HepG2 (cell line): ENCODE measurements around the gene MTUS2. TPM values are rescaled to one million over a fixed set of nuclear protein-coding genes. Genes with fewer than 3 reads are reported as not detected.

Experiments
- ATAC-seq: fragments of 200-7000 bp; cut with Tn5 transposase; 3 replicates; pipeline ENCODE4 v1.9.1; 2020; ENCODE audit warnings: mild to moderate bottlenecking, moderate library complexity
- BruUV-seq: library from RNA; stranded (reverse); fragments of 400-500 nt; replicated peaks from 2 replicates; lab custom pipeline; 2021; lab: Mats Ljungman, UMichigan
- CTCF ChIA-PET: fragments of 300-600 bp; formaldehyde crosslinking; extraction: SDS; loops from one replicate; lab custom pipeline; 2021; ENCODE audit warnings: low total read pairs, inconsistent platforms, low intra/inter-chr PET ratio; lab: Yijun Ruan, JAX
- POLR2A ChIA-PET: fragments of 350-600 bp; sonication (Branson Sonifier 250); formaldehyde crosslinking; loops from one replicate; lab custom pipeline; 2020; ENCODE audit warnings: antibody characterized with exemption, inconsistent platforms; lab: Yijun Ruan, JAX
- DNase-seq: peaks from one replicate; pipeline ENCODE4 v3.0.0-alpha.2; 2015; ENCODE audit warnings: low spot score
- FAIRE-seq: peaks from 3 replicates; lab custom pipeline; 2011; peaks lifted over from hg19 to GRCh38; lab: Jason Lieb, UNC
- H2AFZ ChIP-seq: one replicate; pipeline ENCODE4 v1.6.1; 2011; ENCODE audit warnings: low read length, inconsistent platforms
- H3K27ac ChIP-seq: fragments of 300-600 bp; 3 replicates; pipeline ENCODE4 v1.8.0; 2011; ENCODE audit warnings: mixed run types, mild to moderate bottlenecking, mixed read lengths, low read length, inconsistent platforms; ENCODE audit not compliant: insufficient read depth; ENCODE audit errors: extremely low read length
- H3K27me3 ChIP-seq, 2 experiments: fragments of 200-600 bp in 1 of 2; 2 replicates in 1 of 2; 3 replicates in 1 of 2; pipeline versions ENCODE4 v1.6.0 to v1.8.0; 2011; ENCODE audit warnings: low read length in 2 of 2, mild to moderate bottlenecking in 2 of 2, moderate library complexity in 2 of 2, inconsistent platforms in 1 of 2; ENCODE audit not compliant: insufficient read depth in 2 of 2, control insufficient read depth in 1 of 2
- H3K36me3 ChIP-seq, 2 experiments: fragments of 200-600 bp in 1 of 2; replicated peaks in 1 of 2; 2 replicates in 1 of 2; 3 replicates in 1 of 2; pipeline versions ENCODE4 v1.5.1 to v1.8.0; 2011; ENCODE audit warnings: low read length in 2 of 2, inconsistent platforms in 1 of 2; ENCODE audit not compliant: insufficient read depth in 2 of 2, control insufficient read depth in 1 of 2
- H3K4me1 ChIP-seq: 2 replicates; pipeline ENCODE4 v1.5.1; 2012; ENCODE audit warnings: low read length, inconsistent platforms; ENCODE audit not compliant: insufficient read depth
- H3K4me2 ChIP-seq: 2 replicates; pipeline ENCODE4 v1.6.0; 2011; ENCODE audit warnings: low read depth, low read length, inconsistent platforms
- H3K4me3 ChIP-seq, 3 experiments: fragments of 200-600 bp in 1 of 3; sonication (generic), shearing (Covaris generic) in 1 of 3; replicated peaks in 1 of 3; 2 replicates each; pipeline ENCODE4 v1.5.1; 2011 to 2016; ENCODE audit warnings: low read length in 3 of 3, inconsistent platforms in 2 of 3, low read depth in 2 of 3, mild to moderate bottlenecking in 2 of 3, control low read depth in 1 of 3, mixed read lengths in 1 of 3; ENCODE audit not compliant: insufficient read depth in 1 of 3
- H3K79me2 ChIP-seq: one replicate; pipeline ENCODE4 v1.6.1; 2011; ENCODE audit warnings: low read length, inconsistent platforms; ENCODE audit not compliant: insufficient read depth
- H3K9ac ChIP-seq: 2 replicates; pipeline ENCODE4 v1.6.0; 2011; ENCODE audit warnings: mild to moderate bottlenecking, low read depth, low read length, inconsistent platforms; ENCODE audit not compliant: insufficient read depth
- H3K9me3 ChIP-seq: 2 replicates; pipeline ENCODE4 v1.5.1; 2012; ENCODE audit warnings: mild to moderate bottlenecking, low read length
- H4K20me1 ChIP-seq: 2 replicates; pipeline ENCODE4 v1.6.0; 2011; ENCODE audit warnings: inconsistent platforms, mild to moderate bottlenecking, low read length, moderate library complexity; ENCODE audit not compliant: insufficient read depth
- BORCS8-MEF2B ChIP-seq: sonication (generic); formaldehyde crosslinking; IDR thresholded peaks from 2 replicates; pipeline ENCODE4 v1.8.0; 2022; ENCODE audit warnings: mild to moderate bottlenecking, missing genetic modification reagents
- CENPX ChIP-seq: sonication (generic); formaldehyde crosslinking; IDR thresholded peaks from 2 replicates; pipeline ENCODE4 v1.9.0; 2021; ENCODE audit warnings: mild to moderate bottlenecking, missing genetic modification reagents, moderate library complexity
- CSRNP2 ChIP-seq: sonication (generic); formaldehyde crosslinking; conservative IDR thresholded peaks from 2 replicates; pipeline ENCODE4 v1.8.0; 2022; ENCODE audit warnings: low read depth, missing genetic modification reagents
- FOSL1 ChIP-seq: sonication (generic); formaldehyde crosslinking; IDR thresholded peaks from 2 replicates; pipeline ENCODE4 v1.9.0; 2021; ENCODE audit warnings: missing genetic modification reagents, borderline replicate concordance
- HNRNPLL ChIP-seq: fragments of 200-400 bp; formaldehyde crosslinking; IDR thresholded peaks from 2 replicates; pipeline ENCODE4 v1.6.1; 2017; ENCODE audit warnings: mild to moderate bottlenecking, low read depth, low read length; ENCODE audit not compliant: poor library complexity, severe bottlenecking
- RFXAP ChIP-seq: sonication (generic); formaldehyde crosslinking; IDR thresholded peaks from 2 replicates; pipeline ENCODE4 v1.4.0; 2020; ENCODE audit warnings: missing genetic modification reagents, borderline replicate concordance
- SOX13 ChIP-seq, 3 experiments: fragments of 450-650 bp in 1 of 3; sonication (generic) in 1 of 3; formaldehyde crosslinking in 1 of 3; IDR thresholded peaks in 2 of 3; conservative IDR thresholded peaks in 1 of 3; 2 replicates each; pipeline versions ENCODE4 v1.5.0 to v1.6.1; 2016 to 2020; ENCODE audit warnings: antibody characterized with exemption in 1 of 3, mild to moderate bottlenecking in 1 of 3, missing compliant biosample characterization in 1 of 3, missing genetic modification reagents in 1 of 3, moderate library complexity in 1 of 3
- SP5 ChIP-seq: IDR thresholded peaks from 2 replicates; pipeline ENCODE4 v1.6.1; 2016; ENCODE audit warnings: low read depth, borderline replicate concordance
- YEATS4 ChIP-seq: sonication (generic); formaldehyde crosslinking; IDR thresholded peaks from 2 replicates; pipeline ENCODE4 v1.4.0; 2020; ENCODE audit warnings: missing genetic modification reagents, borderline replicate concordance
- ZBTB14 ChIP-seq: sonication (generic); formaldehyde crosslinking; IDR thresholded peaks from 2 replicates; pipeline ENCODE4 v1.4.0; 2020; ENCODE audit warnings: missing genetic modification reagents
- ZBTB34 ChIP-seq: sonication (generic); formaldehyde crosslinking; IDR thresholded peaks from 2 replicates; pipeline ENCODE4 v1.8.0; 2022; ENCODE audit warnings: mild to moderate bottlenecking, missing genetic modification reagents
- ZNF20 ChIP-seq: sonication (generic); formaldehyde crosslinking; IDR thresholded peaks from 2 replicates; pipeline ENCODE4 v1.4.0; 2020; ENCODE audit warnings: mild to moderate bottlenecking, moderate library complexity, missing genetic modification reagents
- ZNF383 ChIP-seq: sonication (generic); formaldehyde crosslinking; IDR thresholded peaks from 2 replicates; pipeline ENCODE4 v1.4.0; 2020; ENCODE audit warnings: missing genetic modification reagents, mild to moderate bottlenecking, borderline replicate concordance
- ZNF468 ChIP-seq: sonication (generic); formaldehyde crosslinking; IDR thresholded peaks from 2 replicates; pipeline ENCODE4 v1.8.0; 2022; ENCODE audit warnings: mild to moderate bottlenecking, moderate library complexity, missing genetic modification reagents
- ZNF574 ChIP-seq: sonication (generic); formaldehyde crosslinking; IDR thresholded peaks from 2 replicates; pipeline ENCODE4 v1.4.0; 2020; ENCODE audit warnings: missing genetic modification reagents
- ZNF576 ChIP-seq: sonication (generic); formaldehyde crosslinking; IDR thresholded peaks from 2 replicates; pipeline ENCODE4 v1.4.0; 2020; ENCODE audit warnings: mild to moderate bottlenecking, missing genetic modification reagents
- WGBS: methylation state at CpG from one replicate; pipeline ENCODE4 v1.1.6; 2017; ENCODE audit warnings: low lambda C conversion rate; 5-methylcytosine and 5-hydroxymethylcytosine counted together
- in situ Hi-C: cut with HindIII; loops from 2 replicates; pipeline ENCODE4 v1.10.0; 2017; ENCODE audit warnings: low pct_unique_long_range_greater_than_20kb; ENCODE audit not compliant: extremely low pct_ligation_motif_present
- intact Hi-C: fragments of 100-400 bp; cut with micrococcal nuclease; formaldehyde crosslinking; loops from one replicate; pipeline ENCODE4 v1.10.0; 2022; ENCODE audit not compliant: unreplicated experiment
- polyA plus RNA-seq, 8 experiments: library from polyadenylated mRNA; depleted of rRNA in 3 of 8; stranded (reverse) in 7 of 8; unstranded in 1 of 8; fragments of >200 nt; fragmentation: Illumina TruSeq in 4 of 8; extraction: Trizol in 4 of 8; gene quantifications; 2 replicates each; pipeline versions ENCODE4 v1.2.1 to v1.2.3, GENCODE V29; 2011 to 2016; ENCODE audit warnings: low read depth in 4 of 8, missing spikeins in 1 of 8, mixed read lengths in 1 of 8; ENCODE audit not compliant: insufficient read depth in 1 of 8
- total RNA-seq, 5 experiments: library from RNA; depleted of rRNA; stranded (reverse); fragments of >200 nt; fragmentation: Illumina TruSeq; extraction: Trizol; gene quantifications; 2 replicates each; pipeline ENCODE4 v1.2.3, GENCODE V29; 2016; ENCODE audit warnings: low read depth in 1 of 5

The MTUS2 gene
- total and polyA plus RNA-seq, 2 of the 13 experiments (the other 11 are each of a cell fraction or from before 2014, with no cell fraction given), result not detected

GRCh38 chr13:29386246-29386645, 566.1 kb downstream of the MTUS2 start:
- DNase-seq, result no peak
- ChIA-PET CTCF (no interaction called here), POLR2A (no interaction called here)
- Histone ChIP-seq H4K20me1 (no peaks in the 10 kb centered on the region), H3K27me3 (no peaks in the 10 kb centered on the region), H3K9ac (no peak overlapping the region), H3K4me1 (no peaks in the 10 kb centered on the region), H3K36me3 (no peaks in the 10 kb centered on the region), H3K9me3 (no peaks in the 10 kb centered on the region), H3K4me3 (no peak overlapping the region), H3K27ac (no peak overlapping the region), H2AFZ (no peak overlapping the region), H3K4me2 (no peak overlapping the region), H3K79me2 (no peaks in the 10 kb centered on the region)
- no peak for ATAC-seq
- intact Hi-C loops, result no loop called here
- in situ Hi-C loops, result no loop called here
- 8% methylated on average over 3 of the region's 3 CpGs for WGBS
- no peak for FAIRE-seq
- no peak for TF ChIP-seq SP5 (CRISPR knock-in tag)
- no peak for TF ChIP-seq SOX13 (IDR thresholded peaks at IDR 0.05)
- no peak for TF ChIP-seq SOX13 (CRISPR knock-in tag; conservative IDR thresholded peaks at IDR 0.05 in 1 of 2, IDR thresholded peaks at IDR 0.05 in 1 of 2)
- no peak for TF ChIP-seq CENPX (CRISPR knock-in tag)
- no peak for TF ChIP-seq YEATS4 (CRISPR knock-in tag)
- no peak for TF ChIP-seq CSRNP2
- TF ChIP-seq RFXAP (CRISPR knock-in tag), result no peak
- TF ChIP-seq BORCS8-MEF2B (CRISPR knock-in tag), result no peak
- TF ChIP-seq ZNF468 (CRISPR knock-in tag), result no peak
- TF ChIP-seq ZNF574 (CRISPR knock-in tag), result no peak
- no peak for TF ChIP-seq ZNF20 (CRISPR knock-in tag)
- TF ChIP-seq FOSL1 (CRISPR knock-in tag), result no peak
- TF ChIP-seq ZBTB34, result no peak
- no peak for TF ChIP-seq ZNF576 (CRISPR knock-in tag)
- no peak for TF ChIP-seq ZBTB14 (CRISPR knock-in tag)
- no peak for TF ChIP-seq ZNF383 (CRISPR knock-in tag)
- no peak for TF ChIP-seq HNRNPLL
- no TSS peak for BruUV-seq
